Upper lobe of left lung (tissue), 6 donors: ENCODE measurements around the gene ODAD2. TPM values are rescaled to one million over a fixed set of nuclear protein-coding genes. Genes with fewer than 3 reads are reported as not detected.
A peak's percentile ranks its signal among the peaks of the same experiment; 100 is the strongest.

Source experiments
- ATAC-seq, 2 donors: fragments of 200-7000 bp; cut with Tn5 transposase; one replicate each; pipeline ENCODE4 v1.9.1; 2022; ENCODE audit warnings: mild to moderate bottlenecking in 2 of 2, moderate library complexity in 2 of 2; ENCODE audit not compliant: low FRiP score in 2 of 2
- DNase-seq, 2 donors: peaks; one replicate each; pipeline ENCODE4 v3.0.0-alpha.2; 2019 to 2020
- H3K27ac ChIP-seq, 4 donors: fragments of 200-600 bp; sonication (generic); one replicate each; pipeline ENCODE4 v1.5.1; 2016 to 2019
- H3K27me3 ChIP-seq, 4 donors: fragments of 200-600 bp; sonication (generic); one replicate each; pipeline ENCODE4 v1.5.1; 2017 to 2019
- H3K36me3 ChIP-seq, 4 donors: fragments of 200-600 bp; sonication (generic); one replicate each; pipeline ENCODE4 v1.5.1; 2016 to 2019
- H3K4me1 ChIP-seq, 4 donors: fragments of 200-600 bp; sonication (generic); one replicate each; pipeline ENCODE4 v1.5.1; 2018 to 2019
- H3K4me3 ChIP-seq, 4 donors: fragments of 200-600 bp; sonication (generic); one replicate each; pipeline ENCODE4 v1.5.1; 2017 to 2019; ENCODE audit warnings: mild to moderate bottlenecking in 2 of 4, moderate library complexity in 1 of 4
- H3K9me3 ChIP-seq, 4 donors: fragments of 200-600 bp; sonication (generic); one replicate each; pipeline ENCODE4 v1.5.1; 2018 to 2019
- EP300 ChIP-seq, 4 donors: sonication (generic); formaldehyde crosslinking; IDR thresholded peaks; one replicate each; pipeline ENCODE4 v1.5.1; 2017; ENCODE audit warnings: antibody characterized with exemption in 4 of 4, control low read depth in 2 of 4
- POLR2A ChIP-seq, 4 donors: fragments of 450-650 bp; IDR thresholded peaks; one replicate each; pipeline ENCODE4 v1.5.1; 2016 to 2017; ENCODE audit warnings: antibody characterized with exemption in 4 of 4, mild to moderate bottlenecking in 2 of 4
- POLR2AphosphoS5 ChIP-seq, 2 donors: sonication (generic); formaldehyde crosslinking; IDR thresholded peaks; one replicate each; pipeline ENCODE4 v1.5.1; 2017; ENCODE audit warnings: antibody characterized with exemption in 2 of 2
- WGBS, 2 donors: methylation state at CpG; one replicate each; pipeline ENCODE4 v1.1.5; 2017 to 2018; 5-methylcytosine and 5-hydroxymethylcytosine counted together
- total RNA-seq, 6 donors: library from RNA; depleted of rRNA in 4 of 6; stranded (reverse); fragments of >200 nt in 4 of 6; gene quantifications; one replicate each; pipeline versions ENCODE4 v1.1.0 to v1.2.1, GENCODE V29; 2016 to 2021
- TF ChIP-seq, protein P1 (sequence below), 6 experiments: fragments of 450-650 bp in 4 of 6; fragments of 200-600 bp in 2 of 6; sonication (generic) in 2 of 6; IDR thresholded peaks; one replicate each; pipeline ENCODE4 v1.5.1; 2016 to 2019; ENCODE audit warnings: antibody characterized with exemption in 6 of 6
- donor health status: DM: no; HTN: no; CAD: no; lungs with moderate emphysema.
- donor health status: DM: no; HTN: yes; CAD: no; lungs with severe emphysema.

ODAD2 gene
- total RNA-seq, 6 donors from 2014 or later = 0.43 to 19.3 (median 3.5) TPM

DNA sequence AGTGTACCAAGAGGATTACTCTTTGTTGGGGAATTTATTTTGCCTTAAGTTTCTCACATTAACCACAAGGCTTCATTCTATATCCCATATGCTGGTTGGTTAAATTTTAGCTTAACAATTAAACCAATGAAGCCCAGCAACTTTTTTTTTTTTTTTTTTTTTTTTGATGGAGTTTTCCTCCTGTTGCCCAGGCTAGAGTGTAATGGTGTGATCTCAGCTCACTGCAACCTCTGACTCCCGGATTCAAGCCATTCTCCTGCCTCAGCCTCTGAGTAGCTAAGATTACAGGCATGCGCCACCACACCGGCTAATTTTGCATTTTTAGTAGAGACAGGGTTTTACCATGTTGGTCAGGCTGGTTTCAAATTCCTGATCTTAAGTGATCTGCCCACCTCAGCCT lies 178.2 kb downstream of the ODAD2 start:
- TF ChIP-seq EP300 (IDR thresholded peaks at IDR 0.05) = no peak
- TF ChIP-seq POLR2A (IDR thresholded peaks at IDR 0.05) = no peak
- TF ChIP-seq POLR2AphosphoS5 (IDR thresholded peaks at IDR 0.05) = no peak
- TF ChIP-seq, protein P1, sequence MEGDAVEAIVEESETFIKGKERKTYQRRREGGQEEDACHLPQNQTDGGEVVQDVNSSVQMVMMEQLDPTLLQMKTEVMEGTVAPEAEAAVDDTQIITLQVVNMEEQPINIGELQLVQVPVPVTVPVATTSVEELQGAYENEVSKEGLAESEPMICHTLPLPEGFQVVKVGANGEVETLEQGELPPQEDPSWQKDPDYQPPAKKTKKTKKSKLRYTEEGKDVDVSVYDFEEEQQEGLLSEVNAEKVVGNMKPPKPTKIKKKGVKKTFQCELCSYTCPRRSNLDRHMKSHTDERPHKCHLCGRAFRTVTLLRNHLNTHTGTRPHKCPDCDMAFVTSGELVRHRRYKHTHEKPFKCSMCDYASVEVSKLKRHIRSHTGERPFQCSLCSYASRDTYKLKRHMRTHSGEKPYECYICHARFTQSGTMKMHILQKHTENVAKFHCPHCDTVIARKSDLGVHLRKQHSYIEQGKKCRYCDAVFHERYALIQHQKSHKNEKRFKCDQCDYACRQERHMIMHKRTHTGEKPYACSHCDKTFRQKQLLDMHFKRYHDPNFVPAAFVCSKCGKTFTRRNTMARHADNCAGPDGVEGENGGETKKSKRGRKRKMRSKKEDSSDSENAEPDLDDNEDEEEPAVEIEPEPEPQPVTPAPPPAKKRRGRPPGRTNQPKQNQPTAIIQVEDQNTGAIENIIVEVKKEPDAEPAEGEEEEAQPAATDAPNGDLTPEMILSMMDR (IDR thresholded peaks at IDR 0.05) = no peak
- H3K9me3 ChIP-seq = peaks cover 0 to 3% (median 0%) of the 10 kb centered on the region in 4 donors
- no peaks in the 10 kb centered on the region for H3K27me3 ChIP-seq
- no peak overlapping the region for H3K27ac ChIP-seq
- no peak overlapping the region for H3K4me3 ChIP-seq
- peaks cover 0 to 11% (median 5%) of the 10 kb centered on the region in 4 donors for H3K4me1 ChIP-seq
- no peak for DNase-seq
- no peaks in the 10 kb centered on the region for H3K36me3 ChIP-seq
- no peak for ATAC-seq
- WGBS, 2 donors = 79 to 88% methylated on average over 3 of the region's 3 CpGs

DNA sequence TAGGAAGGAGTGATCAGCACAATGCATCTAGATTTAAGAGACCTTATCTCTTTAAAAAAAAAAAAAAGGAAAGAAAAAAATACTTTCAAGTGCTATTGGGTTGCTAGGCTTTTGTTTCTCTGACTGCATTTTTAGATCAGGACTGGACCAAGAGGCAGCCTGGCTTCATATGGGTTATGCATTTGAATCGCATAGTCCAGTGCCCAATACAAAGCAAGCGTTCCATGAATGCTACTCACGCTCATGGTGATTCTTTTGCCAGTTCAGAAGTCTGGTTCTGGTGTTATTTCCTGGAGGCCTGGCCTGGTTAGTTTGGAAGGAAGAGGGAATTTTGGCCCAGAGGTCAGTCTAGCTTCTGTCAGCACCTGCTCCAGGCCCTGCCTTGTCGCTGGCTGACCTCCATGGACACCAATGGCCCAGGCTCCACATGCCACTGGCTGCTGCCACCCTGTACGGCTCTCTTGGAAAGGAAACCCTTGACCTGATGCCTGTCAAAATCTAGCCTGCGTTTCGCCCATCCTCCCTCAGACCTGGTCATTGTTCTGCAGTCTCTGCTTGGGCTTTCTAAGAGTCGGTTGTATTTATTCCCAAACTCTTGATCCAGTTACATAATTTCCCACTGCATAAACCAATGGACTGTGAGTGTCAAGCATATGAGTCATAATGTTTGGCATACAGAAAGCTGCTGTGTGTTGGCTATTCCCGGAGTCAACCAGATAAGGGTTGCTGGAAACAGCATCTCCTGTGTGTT lies 178.9 kb downstream of the ODAD2 start:
- 66 to 73% methylated on average over 9 of the region's 9 CpGs for WGBS, 2 donors
- Histone ChIP-seq H3K27ac (no peak overlapping the region), H3K4me1 (peaks cover 0 to 11% (median 5%) of the 10 kb centered on the region in 4 donors), H3K36me3 (no peaks in the 10 kb centered on the region), H3K4me3 (no peak overlapping the region), H3K27me3 (no peaks in the 10 kb centered on the region), H3K9me3 (peaks cover 0 to 3% (median 0%) of the 10 kb centered on the region in 4 donors)
- peak; percentile 18 to 56 for DNase-seq
- peak; percentile 84 to 88 for ATAC-seq
- TF ChIP-seq, protein P1 (IDR thresholded peaks at IDR 0.05) = no peak
- TF ChIP-seq POLR2AphosphoS5 (IDR thresholded peaks at IDR 0.05) = peak in 1 of 2 donors; percentile 12
- TF ChIP-seq EP300 (IDR thresholded peaks at IDR 0.05) = peak in 1 of 4 donors; percentile 77
- no peak for TF ChIP-seq POLR2A (IDR thresholded peaks at IDR 0.05)

DNA sequence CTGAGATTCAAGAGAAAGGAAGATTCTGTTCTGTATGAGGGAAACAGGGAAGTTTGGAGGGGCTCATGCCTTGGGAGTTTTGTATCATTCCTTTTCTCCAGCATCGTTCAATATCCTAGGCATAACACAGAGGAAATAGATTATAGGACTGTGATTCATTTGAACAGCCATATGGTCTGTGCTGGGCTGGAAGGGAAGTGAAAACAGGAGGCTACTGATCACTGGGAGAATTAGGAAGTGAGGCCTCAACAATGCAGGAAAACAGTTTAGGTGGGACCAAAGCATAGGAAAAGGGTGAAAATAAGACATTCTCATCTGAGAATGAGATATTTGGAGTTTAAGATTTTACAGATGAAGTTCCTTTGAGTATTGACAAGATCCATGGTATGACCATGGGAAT lies 182.6 kb downstream of the ODAD2 start:
- Histone ChIP-seq H3K27ac (no peak overlapping the region), H3K36me3 (no peaks in the 10 kb centered on the region), H3K4me1 (peaks cover 0 to 11% (median 5%) of the 10 kb centered on the region in 4 donors), H3K4me3 (no peak overlapping the region), H3K27me3 (no peaks in the 10 kb centered on the region), H3K9me3 (no peaks in the 10 kb centered on the region)
- TF ChIP-seq POLR2AphosphoS5 (IDR thresholded peaks at IDR 0.05) (no peak), EP300 (IDR thresholded peaks at IDR 0.05) (no peak), POLR2A (IDR thresholded peaks at IDR 0.05) (no peak)
- TF ChIP-seq, protein P1 (IDR thresholded peaks at IDR 0.05) = no peak
- DNase-seq (no peak), ATAC-seq (peak in 1 of 2 donors; percentile 42)
- WGBS, 2 donors = 68 to 74% methylated on average over 1 of the region's 1 CpG

DNA sequence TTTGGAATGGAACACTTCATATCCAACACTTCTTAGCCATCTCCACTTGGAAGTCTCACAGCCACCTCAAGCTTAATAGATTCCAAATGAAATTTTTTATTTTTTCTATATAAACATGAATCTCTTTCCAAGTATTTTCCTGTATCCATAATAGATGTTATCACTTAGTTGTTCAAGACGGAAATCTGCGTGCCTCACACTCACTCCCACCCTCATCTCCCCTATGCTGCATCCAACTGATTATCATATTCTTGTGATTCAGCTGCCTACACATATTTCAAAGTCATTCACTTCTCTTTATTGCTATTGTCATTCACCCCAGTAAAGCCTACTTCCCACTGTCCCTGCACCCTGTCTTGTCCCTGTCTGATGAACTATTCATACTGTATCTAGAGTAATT lies 183.0 kb downstream of the ODAD2 start:
- Histone ChIP-seq H3K4me1 (peaks cover 0 to 11% (median 5%) of the 10 kb centered on the region in 4 donors), H3K36me3 (no peaks in the 10 kb centered on the region), H3K9me3 (no peaks in the 10 kb centered on the region), H3K27me3 (no peaks in the 10 kb centered on the region), H3K27ac (no peak overlapping the region), H3K4me3 (no peak overlapping the region)
- DNase-seq (no peak), ATAC-seq (no peak)
- WGBS, 2 donors = 80 to 81% methylated on average over 2 of the region's 2 CpGs
- TF ChIP-seq EP300 (IDR thresholded peaks at IDR 0.05) = no peak
- TF ChIP-seq POLR2AphosphoS5 (IDR thresholded peaks at IDR 0.05) = no peak
- no peak for TF ChIP-seq POLR2A (IDR thresholded peaks at IDR 0.05)
- TF ChIP-seq, protein P1 (IDR thresholded peaks at IDR 0.05) = no peak
